NB4 (cell line): ENCODE data around the gene TCF12.

Experiments
- POLR2A ChIP-seq: IDR thresholded peaks from 2 replicates; pipeline ENCODE4 v1.6.1; 2011; ENCODE audit warnings: mild to moderate bottlenecking; ENCODE audit not compliant: insufficient read length; ENCODE audit errors: extremely low read depth
- TF ChIP-seq, protein P1 (sequence below): IDR thresholded peaks from one replicate; pipeline ENCODE4 v1.5.1; 2012; ENCODE audit warnings: low read depth, low read length

DNA sequence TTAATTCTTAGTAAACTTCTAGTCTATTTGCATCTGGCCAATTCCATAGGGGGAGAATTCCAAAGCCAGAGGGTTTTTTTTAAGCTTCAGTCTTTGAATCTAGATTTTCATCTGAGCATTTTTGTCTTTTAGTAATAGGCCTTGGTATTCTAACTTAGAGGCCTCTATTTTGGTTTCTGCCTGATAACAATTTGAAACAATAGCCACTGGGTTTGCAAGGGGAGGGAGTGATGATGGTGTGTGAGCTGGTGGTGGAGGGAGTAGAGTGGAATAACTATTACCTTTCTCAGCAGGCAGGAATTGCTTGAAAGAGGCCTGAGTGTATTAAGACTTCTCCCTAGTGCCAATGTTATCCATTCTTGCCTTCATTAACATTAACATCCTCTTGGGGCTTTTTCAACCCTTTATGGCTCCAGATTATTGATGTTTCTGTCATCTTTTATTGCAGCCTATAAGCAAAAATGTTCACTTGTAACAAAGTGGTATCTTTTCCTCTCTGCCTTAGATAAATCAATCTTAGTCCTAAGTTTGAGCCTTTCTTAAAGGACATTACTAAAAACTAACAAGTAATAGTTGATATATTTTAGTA lies 26.5 kb upstream of the TCF12 start:
- TF ChIP-seq, protein P1, sequence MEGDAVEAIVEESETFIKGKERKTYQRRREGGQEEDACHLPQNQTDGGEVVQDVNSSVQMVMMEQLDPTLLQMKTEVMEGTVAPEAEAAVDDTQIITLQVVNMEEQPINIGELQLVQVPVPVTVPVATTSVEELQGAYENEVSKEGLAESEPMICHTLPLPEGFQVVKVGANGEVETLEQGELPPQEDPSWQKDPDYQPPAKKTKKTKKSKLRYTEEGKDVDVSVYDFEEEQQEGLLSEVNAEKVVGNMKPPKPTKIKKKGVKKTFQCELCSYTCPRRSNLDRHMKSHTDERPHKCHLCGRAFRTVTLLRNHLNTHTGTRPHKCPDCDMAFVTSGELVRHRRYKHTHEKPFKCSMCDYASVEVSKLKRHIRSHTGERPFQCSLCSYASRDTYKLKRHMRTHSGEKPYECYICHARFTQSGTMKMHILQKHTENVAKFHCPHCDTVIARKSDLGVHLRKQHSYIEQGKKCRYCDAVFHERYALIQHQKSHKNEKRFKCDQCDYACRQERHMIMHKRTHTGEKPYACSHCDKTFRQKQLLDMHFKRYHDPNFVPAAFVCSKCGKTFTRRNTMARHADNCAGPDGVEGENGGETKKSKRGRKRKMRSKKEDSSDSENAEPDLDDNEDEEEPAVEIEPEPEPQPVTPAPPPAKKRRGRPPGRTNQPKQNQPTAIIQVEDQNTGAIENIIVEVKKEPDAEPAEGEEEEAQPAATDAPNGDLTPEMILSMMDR: no peak
- no peak for TF ChIP-seq POLR2A
